ENCODE results near the gene SLC5A6.

Gene SLC5A6

DNA sequence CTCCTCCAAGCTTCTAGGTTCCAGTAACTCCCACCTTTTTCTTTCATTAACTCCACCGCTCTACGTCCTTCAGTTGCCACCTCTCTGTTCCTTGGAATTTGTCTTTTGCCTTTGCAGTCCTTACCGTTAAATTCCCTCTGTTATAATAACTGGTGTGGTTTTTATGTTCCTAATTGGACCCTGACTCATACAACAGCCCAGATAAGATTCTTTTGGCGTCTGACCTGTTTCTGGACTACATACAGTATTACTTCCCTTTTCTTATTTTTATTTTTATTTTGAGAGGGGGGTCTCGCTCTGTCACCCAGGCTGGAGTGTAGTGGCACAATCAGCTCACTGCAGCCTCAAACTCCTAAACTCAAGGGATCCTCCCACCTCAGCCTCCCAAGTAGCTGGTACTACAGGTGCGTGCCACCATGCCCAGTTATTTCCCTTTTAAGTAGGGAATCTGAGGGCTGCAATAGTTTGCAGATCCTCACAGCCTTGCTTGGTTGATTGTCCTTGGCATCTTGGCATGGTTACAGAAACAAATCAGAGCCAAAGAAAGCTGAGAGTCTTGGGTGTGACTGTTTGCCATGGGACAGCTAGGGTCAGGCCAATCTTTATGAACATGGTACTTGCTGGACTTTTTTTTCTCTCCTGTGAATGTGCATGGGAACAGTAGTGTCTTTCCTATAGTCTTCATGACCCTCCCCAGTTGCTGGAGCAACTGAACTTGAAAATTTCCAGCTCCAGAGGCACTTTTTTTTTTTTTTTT, 41.3 kb downstream of the SLC5A6 start:
- DNase-seq: no peak

DNA sequence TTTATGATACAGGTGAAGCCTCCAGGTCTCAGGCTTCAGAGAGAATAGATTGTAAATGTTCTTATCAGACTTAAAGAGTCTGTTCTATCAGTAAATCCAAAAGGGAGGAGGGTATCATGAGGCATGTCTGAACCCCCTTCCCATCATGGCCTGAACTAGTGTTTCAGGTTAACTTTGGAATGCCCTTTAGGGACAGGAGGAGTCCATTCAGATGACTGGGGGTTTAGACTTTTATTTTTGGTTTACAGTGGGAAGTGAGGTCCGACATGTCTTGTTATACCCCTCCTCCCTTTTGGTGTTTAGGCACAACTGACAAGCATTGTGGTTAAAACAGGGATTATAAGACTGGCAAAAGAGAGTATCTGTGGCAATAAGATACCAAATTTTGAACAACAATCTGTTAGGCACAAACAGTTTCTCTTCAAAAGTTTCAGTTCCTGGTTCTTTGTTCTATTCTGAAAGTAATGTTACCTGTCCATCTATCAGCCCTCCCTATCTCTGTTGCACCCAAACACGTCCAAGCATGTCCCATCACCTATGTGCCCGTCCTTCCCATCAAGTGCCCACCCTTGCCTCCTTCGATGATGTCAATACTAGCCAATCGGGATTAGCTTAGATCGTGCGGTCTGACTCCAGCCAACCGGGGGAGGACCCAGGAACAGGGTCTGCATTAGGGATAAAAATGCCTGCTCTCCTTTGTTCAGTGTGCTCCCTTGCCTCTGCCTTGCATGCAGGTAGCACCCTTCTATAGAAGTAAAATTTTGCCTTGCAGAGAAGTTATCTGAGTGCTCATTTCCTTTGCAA, 46.9 kb downstream of the SLC5A6 start:
- no peak for DNase-seq

DNA sequence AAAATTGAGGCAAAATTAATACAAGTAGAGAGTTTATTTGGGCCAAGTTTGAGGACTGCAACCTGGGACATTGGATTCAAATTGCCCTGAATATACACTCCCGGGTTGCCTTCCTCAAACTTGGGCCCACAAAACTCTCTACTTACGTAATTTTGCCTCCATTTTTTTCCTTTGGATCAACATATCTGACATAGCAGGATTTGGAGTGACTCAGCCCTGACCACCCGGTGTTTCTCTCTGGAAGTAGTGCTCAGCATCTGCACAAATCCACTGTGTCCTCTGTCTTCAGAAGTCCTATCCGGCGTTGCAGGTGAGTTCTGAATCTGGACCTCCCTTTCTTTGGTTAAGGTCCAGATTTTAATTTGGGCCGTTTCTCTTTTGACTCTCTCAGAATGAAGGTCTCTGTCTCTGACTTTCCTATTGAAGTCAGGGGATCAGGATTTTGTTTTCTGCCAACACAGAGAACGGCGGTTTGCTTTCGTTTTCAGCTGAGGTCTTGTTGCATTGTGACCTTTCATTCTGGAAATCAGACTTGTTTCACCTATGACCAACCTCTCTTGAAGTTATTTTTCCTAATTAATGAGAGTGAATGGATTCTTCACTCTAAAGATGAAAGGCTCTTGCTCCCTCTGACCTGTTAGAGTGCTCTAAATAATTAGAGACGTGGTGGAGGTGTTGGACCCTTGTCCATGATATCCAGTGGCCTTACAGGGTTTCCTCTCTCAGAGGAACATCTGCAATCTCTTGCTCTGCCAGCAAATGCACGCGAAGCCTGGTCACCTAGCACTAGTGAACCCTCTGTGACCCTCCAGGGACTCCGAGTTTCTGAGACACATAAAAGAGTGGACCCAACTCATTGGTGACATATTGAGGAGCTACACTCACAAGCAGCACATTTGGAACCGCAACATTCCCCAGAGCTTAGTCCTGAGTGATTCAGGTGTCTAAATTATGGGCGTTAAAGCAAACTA, 49.6 kb downstream of the SLC5A6 start:
- no peak for DNase-seq

GRCh38 chr2:27160191-27160590, 51.9 kb downstream of the SLC5A6 start:
- DNase-seq: no peak

- no peak for DNase-seq
These were observed 52.8 kb downstream of the SLC5A6 start for GRCh38 chr2:27159271-27159670.

- no peak for DNase-seq
These were observed 53.6 kb downstream of the SLC5A6 start for GRCh38 chr2:27158468-27158867.

GRCh38 chr2:27155069-27155520, 57.0 kb downstream of the SLC5A6 start:
- DNase-seq: no peak

GRCh38 chr2:27154488-27154887, 57.6 kb downstream of the SLC5A6 start:
- no peak for DNase-seq

DNA sequence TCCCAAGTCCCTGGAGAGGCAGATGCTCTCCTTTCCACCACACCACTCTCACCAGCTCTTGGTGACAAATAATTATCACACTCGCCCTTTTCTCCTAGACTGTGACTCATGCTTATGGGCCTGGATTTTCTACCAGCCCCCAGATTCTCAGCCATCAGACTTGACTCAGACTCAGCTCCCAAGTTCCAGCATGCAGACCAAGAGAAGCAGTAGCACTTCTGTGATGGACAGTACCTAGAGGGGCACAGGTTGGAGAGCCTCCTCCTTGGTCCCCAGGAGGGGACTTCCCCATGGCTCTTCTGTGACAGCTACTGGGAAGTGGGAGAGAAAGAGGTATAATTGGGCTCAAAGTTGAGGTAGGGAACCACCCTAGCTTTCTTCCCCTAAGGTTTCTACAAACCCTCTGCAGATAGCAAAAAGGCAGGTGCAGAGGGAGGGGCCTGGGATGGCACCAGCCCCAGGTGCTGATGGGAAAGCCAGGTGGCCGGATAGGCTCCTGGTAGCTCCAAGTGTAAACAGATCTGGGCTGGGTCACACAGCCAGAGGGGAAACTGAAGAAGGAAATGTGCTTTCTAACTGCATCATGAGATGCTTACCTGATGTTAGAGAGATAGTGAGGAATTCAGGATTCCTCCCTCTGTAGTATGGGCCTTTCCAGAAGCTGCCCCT, 59.1 kb downstream of the SLC5A6 start:
- no peak for DNase-seq

DNA sequence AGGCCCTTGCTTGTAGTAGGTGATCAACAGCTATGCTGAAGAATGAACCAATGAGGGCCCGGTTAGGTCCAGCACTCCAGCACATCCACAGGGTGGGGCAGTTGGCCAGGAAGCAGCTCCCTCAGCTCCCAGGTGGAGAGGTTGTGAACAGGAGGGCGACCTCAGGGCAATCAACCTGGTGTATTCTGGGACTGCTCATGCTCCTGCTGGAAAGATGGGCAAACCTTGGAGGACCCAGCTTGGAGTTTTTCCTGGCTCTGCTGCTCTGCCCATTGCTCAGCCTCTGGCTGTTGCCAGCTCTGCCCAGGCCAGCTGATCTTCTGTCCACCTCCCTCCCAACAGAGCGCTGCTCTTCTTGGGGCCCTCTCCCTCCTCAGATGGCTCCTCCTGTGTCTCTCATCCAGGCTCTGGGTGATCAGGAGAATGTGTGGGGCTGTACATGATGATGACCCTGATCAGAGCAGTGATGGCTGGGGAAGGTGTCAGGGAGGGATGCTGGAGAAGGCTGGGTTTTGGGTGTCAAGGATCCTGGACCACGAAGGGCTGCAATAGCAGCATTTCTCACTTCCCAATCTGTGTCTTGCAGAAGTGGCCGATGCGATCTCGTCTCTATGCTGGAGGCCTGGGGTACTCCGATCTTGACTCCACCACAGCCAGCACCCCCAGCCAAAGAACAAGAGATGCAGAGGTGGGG, 59.8 kb downstream of the SLC5A6 start:
- no peak for DNase-seq

DNA sequence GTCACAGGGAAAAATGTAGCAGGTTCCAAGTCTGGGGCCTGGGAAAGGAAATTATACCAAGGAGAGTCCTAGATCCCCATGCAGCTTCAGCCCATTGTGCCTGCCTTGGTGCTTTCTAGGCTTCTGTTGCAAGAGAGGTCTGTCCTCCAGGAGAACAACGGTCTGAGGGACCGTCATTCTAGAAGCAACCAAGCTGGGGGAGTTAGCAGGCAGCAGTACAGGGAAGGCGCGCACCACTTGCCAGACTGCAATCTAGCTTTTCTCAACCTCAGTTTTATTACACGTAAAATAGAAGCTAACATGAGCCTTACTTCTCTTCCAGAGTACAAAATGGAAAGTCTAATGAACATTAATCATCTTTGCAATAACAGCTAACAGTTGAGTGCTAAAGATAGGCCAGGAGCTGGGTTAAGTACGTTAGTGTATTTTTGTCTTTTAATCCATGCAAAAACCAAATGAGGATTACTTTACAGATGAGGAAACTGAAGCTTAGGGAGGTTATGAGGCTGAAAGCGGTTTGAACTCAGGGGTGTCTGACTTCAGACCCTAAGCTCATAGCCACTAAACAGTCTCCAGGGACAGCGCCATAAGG, 61.3 kb downstream of the SLC5A6 start:
- no peak for DNase-seq
